ENCODE data around the gene ETS1.

DNA sequence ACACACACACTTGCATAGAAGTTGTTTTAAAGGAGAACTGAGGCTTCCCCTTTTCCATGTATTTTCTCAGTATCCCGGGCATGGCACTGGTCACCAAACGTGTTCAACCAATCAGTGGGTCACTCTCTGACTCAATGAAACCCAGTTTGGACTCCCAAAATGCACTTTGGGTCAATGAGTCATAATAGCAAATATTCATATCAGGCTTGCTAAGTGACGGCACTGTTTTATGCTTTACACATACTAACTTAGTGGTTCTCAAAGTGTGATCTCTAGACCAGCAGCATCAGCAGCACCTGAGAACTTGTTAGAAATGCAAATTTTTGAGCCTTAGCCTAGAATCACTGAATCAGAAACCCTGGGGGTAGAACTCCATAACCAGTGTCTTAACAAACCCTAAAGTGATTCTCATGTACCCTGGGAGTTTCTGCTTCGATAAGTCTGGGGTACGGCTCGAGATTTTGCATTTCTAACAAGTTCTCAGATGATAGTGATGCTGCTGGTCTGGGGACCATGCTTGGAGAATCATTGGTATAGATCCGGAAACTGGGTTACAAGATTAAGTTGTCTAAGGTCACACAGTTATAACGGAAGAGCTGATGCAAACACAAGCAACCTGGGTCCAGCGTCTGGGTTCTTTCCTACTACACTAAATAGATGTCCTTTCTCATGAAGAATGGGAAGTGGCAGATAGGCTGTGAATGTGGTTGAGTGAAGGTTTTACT, 35.6 kb downstream of the ETS1 start:
- TF ChIP-seq, protein P1, sequence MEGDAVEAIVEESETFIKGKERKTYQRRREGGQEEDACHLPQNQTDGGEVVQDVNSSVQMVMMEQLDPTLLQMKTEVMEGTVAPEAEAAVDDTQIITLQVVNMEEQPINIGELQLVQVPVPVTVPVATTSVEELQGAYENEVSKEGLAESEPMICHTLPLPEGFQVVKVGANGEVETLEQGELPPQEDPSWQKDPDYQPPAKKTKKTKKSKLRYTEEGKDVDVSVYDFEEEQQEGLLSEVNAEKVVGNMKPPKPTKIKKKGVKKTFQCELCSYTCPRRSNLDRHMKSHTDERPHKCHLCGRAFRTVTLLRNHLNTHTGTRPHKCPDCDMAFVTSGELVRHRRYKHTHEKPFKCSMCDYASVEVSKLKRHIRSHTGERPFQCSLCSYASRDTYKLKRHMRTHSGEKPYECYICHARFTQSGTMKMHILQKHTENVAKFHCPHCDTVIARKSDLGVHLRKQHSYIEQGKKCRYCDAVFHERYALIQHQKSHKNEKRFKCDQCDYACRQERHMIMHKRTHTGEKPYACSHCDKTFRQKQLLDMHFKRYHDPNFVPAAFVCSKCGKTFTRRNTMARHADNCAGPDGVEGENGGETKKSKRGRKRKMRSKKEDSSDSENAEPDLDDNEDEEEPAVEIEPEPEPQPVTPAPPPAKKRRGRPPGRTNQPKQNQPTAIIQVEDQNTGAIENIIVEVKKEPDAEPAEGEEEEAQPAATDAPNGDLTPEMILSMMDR (IDR thresholded peaks at IDR 0.05; ENCODE audit: low read depth, low read length) = no peak
- TF ChIP-seq, protein P2, sequence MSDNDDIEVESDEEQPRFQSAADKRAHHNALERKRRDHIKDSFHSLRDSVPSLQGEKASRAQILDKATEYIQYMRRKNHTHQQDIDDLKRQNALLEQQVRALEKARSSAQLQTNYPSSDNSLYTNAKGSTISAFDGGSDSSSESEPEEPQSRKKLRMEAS (IDR thresholded peaks at IDR 0.05; ENCODE audit: low read depth, low read length) = no peak
- TF ChIP-seq POLR2A (IDR thresholded peaks at IDR 0.05; ENCODE audit: extremely low read depth, insufficient read length) = no peak
